Measurements from ENCODE around the gene FBXO11. TPM values are rescaled to one million over a fixed set of nuclear protein-coding genes. Genes with fewer than 3 reads are reported as not detected.
"Not testable (repeated sequence)": the region's sequence is repeated elsewhere in the genome, so short reads cannot be mapped to it uniquely, and the experiment has no call there.

Gene FBXO11
- total RNA-seq, 1 experiment from 2014 or later = 60.5 TPM

- Histone ChIP-seq H3K9me3 (no peaks in the 10 kb centered on the region), H3K36me3 (ENCODE audit: control insufficient read depth, insufficient read depth, low read length) (no peaks in the 10 kb centered on the region), H3K27me3 (replicated peaks; ENCODE audit: control insufficient read depth, insufficient read depth, low read length) (no peaks in the 10 kb centered on the region), H3K4me1 (peaks cover 6% of the 10 kb centered on the region), H3K4me3 (ENCODE audit: low read depth, low read length) (peak overlapping the region; percentile 68)
- TF ChIP-seq CTCF (IDR thresholded peaks at IDR 0.05; ENCODE audit: insufficient read depth in 1 of 2, low read depth in 1 of 2, low read length in 1 of 2, severe bottlenecking in 1 of 2, unreplicated experiment in 1 of 2) = no peak
- BruUV-seq (replicated peaks) = TSS peak; percentile 36
- intact Hi-C loops (cut with micrococcal nuclease; ENCODE audit: unreplicated experiment) = no loop called here
- H3K4me1 Mint-ChIP-seq (ENCODE audit: low read depth, unreplicated experiment) = peaks cover 10% of the 10 kb centered on the region
- DNase-seq = no peak
- H3K27ac Mint-ChIP-seq (ENCODE audit: unreplicated experiment) = peak overlapping the region; percentile 95
- H3K36me3 Mint-ChIP-seq (ENCODE audit: insufficient read depth, unreplicated experiment) = peaks cover 24% of the 10 kb centered on the region
- no peaks in the 10 kb centered on the region for H3K9me3 Mint-ChIP-seq (ENCODE audit: unreplicated experiment)
- ChIA-PET POLR2A (no interaction called here), CTCF (no interaction called here)
- no peaks in the 10 kb centered on the region for H3K27me3 Mint-ChIP-seq (ENCODE audit: insufficient read depth, unreplicated experiment)
- H3K4me3 Mint-ChIP-seq (ENCODE audit: unreplicated experiment) = peak overlapping the region; percentile 93
Measured at GRCh38 chr2:47903781-47904490, 2.4 kb downstream of the FBXO11 start.

- H3K27me3 Mint-ChIP-seq (ENCODE audit: insufficient read depth, unreplicated experiment); H3K36me3 ChIP-seq (ENCODE audit: control insufficient read depth, insufficient read depth, low read length); DNase-seq; H3K9me3 Mint-ChIP-seq (ENCODE audit: unreplicated experiment); H3K4me1 ChIP-seq; CTCF ChIA-PET; POLR2A ChIA-PET; H3K9me3 ChIP-seq; H3K27me3 ChIP-seq (replicated peaks; ENCODE audit: control insufficient read depth, insufficient read depth, low read length); H3K4me3 Mint-ChIP-seq (ENCODE audit: unreplicated experiment); BruUV-seq (replicated peaks); intact Hi-C loops (cut with micrococcal nuclease; ENCODE audit: unreplicated experiment); H3K4me3 ChIP-seq (ENCODE audit: low read depth, low read length); H3K27ac Mint-ChIP-seq (ENCODE audit: unreplicated experiment): not testable (repeated sequence)
- peaks cover 22% of the 10 kb centered on the region for H3K36me3 Mint-ChIP-seq (ENCODE audit: insufficient read depth, unreplicated experiment)
- H3K4me1 Mint-ChIP-seq (ENCODE audit: low read depth, unreplicated experiment) = peaks cover 10% of the 10 kb centered on the region
Measured at GRCh38 chr2:47901892-47902291, 4.4 kb downstream of the FBXO11 start.

- DNase-seq = no peak
- Mint-ChIP-seq H3K9me3 (ENCODE audit: unreplicated experiment) (no peaks in the 10 kb centered on the region), H3K27ac (ENCODE audit: unreplicated experiment) (no peak overlapping the region), H3K27me3 (ENCODE audit: insufficient read depth, unreplicated experiment) (no peaks in the 10 kb centered on the region), H3K36me3 (ENCODE audit: insufficient read depth, unreplicated experiment) (peaks cover 12% of the 10 kb centered on the region), H3K4me1 (ENCODE audit: low read depth, unreplicated experiment) (peaks cover 10% of the 10 kb centered on the region), H3K4me3 (ENCODE audit: unreplicated experiment) (no peak overlapping the region)
- no TSS peak for BruUV-seq (replicated peaks)
- intact Hi-C loops (cut with micrococcal nuclease; ENCODE audit: unreplicated experiment) = no loop called here
- H3K4me1 ChIP-seq = peaks cover 8% of the 10 kb centered on the region
- POLR2A ChIA-PET = no interaction called here
- CTCF ChIA-PET = interaction anchor here (1.4 kb wide), 1 partner anchor 42 kb away, joined by 5 read pairs; no protein-coding TSS in a partner anchor
- H3K4me3 ChIP-seq (ENCODE audit: low read depth, low read length) = no peak overlapping the region
- H3K27me3 ChIP-seq (replicated peaks; ENCODE audit: control insufficient read depth, insufficient read depth, low read length) = no peaks in the 10 kb centered on the region
- no peaks in the 10 kb centered on the region for H3K9me3 ChIP-seq
- TF ChIP-seq CTCF (IDR thresholded peaks at IDR 0.05; ENCODE audit: insufficient read depth in 1 of 2, low read depth in 1 of 2, low read length in 1 of 2, severe bottlenecking in 1 of 2, unreplicated experiment in 1 of 2) = no peak
- no peaks in the 10 kb centered on the region for H3K36me3 ChIP-seq (ENCODE audit: control insufficient read depth, insufficient read depth, low read length)
Measured at GRCh38 chr2:47900857-47901256, 5.4 kb downstream of the FBXO11 start.

Measured in Caco-2 (cell line).